ENCODE measurements around the gene AUTS2. TPM values are rescaled to one million over a fixed set of nuclear protein-coding genes. Genes with fewer than 3 reads are reported as not detected.

The AUTS2 gene
- total RNA-seq, 2 experiments from 2014 or later, result 17.5 to 23.8 TPM

- Mint-ChIP-seq H3K4me3 (no peak overlapping the region), H3K4me1 (peaks cover 41% of the 10 kb centered on the region), H3K9me3 (peaks cover 5% of the 10 kb centered on the region), H3K36me3 (peaks cover 8% of the 10 kb centered on the region), H3K27me3 (peaks cover 9% of the 10 kb centered on the region), H3K27ac (no peak overlapping the region)
- POLR2A ChIA-PET, result interaction anchor here (1.3 kb wide), 1 partner anchor 16 kb away, joined by 4 read pairs; no protein-coding TSS in a partner anchor
- ATAC-seq (ENCODE audit: low read depth) (no peak), DNase-seq (no peak)
Observed at GRCh38 chr7:70319057-70319456, 720.8 kb downstream of the AUTS2 start.

GRCh38 chr7:70321016-70321590 lies 722.8 kb downstream of the AUTS2 start:
- H3K27ac Mint-ChIP-seq, result no peak overlapping the region
- POLR2A ChIA-PET, result no interaction called here
- H3K27me3 Mint-ChIP-seq, result no peaks in the 10 kb centered on the region
- DNase-seq, result no peak
- no peaks in the 10 kb centered on the region for H3K36me3 Mint-ChIP-seq
- no peak for ATAC-seq (ENCODE audit: low read depth)
- no peaks in the 10 kb centered on the region for H3K9me3 Mint-ChIP-seq
- peaks cover 38% of the 10 kb centered on the region for H3K4me1 Mint-ChIP-seq
- no peak overlapping the region for H3K4me3 Mint-ChIP-seq

- H3K27me3 Mint-ChIP-seq, result no peaks in the 10 kb centered on the region
- ATAC-seq (ENCODE audit: low read depth), result no peak
- H3K4me3 Mint-ChIP-seq, result no peak overlapping the region
- peaks cover 23% of the 10 kb centered on the region for H3K4me1 Mint-ChIP-seq
- POLR2A ChIA-PET, result no interaction called here
- no peaks in the 10 kb centered on the region for H3K36me3 Mint-ChIP-seq
- H3K9me3 Mint-ChIP-seq, result no peaks in the 10 kb centered on the region
- no peak for DNase-seq
- H3K27ac Mint-ChIP-seq, result no peak overlapping the region
Observed at GRCh38 chr7:70322856-70323255, 724.6 kb downstream of the AUTS2 start.

- H3K27ac Mint-ChIP-seq, result no peak overlapping the region
- H3K27me3 Mint-ChIP-seq, result peaks cover 2% of the 10 kb centered on the region
- H3K36me3 Mint-ChIP-seq, result no peaks in the 10 kb centered on the region
- ATAC-seq (ENCODE audit: low read depth) (no peak), DNase-seq (no peak)
- H3K4me1 Mint-ChIP-seq, result peaks cover 2% of the 10 kb centered on the region
- POLR2A ChIA-PET, result no interaction called here
- H3K4me3 Mint-ChIP-seq, result no peak overlapping the region
- no peaks in the 10 kb centered on the region for H3K9me3 Mint-ChIP-seq
Observed at GRCh38 chr7:70325509-70326101, 727.3 kb downstream of the AUTS2 start.

- peaks cover 6% of the 10 kb centered on the region for H3K27me3 Mint-ChIP-seq
- ATAC-seq (ENCODE audit: low read depth) (no peak), DNase-seq (no peak)
- peak overlapping the region; percentile 25 for H3K4me3 Mint-ChIP-seq
- H3K9me3 Mint-ChIP-seq, result peaks cover 5% of the 10 kb centered on the region
- H3K36me3 Mint-ChIP-seq, result peaks cover 9% of the 10 kb centered on the region
- POLR2A ChIA-PET, result interaction anchor here (0.6 to 1.1 kb wide), 2 partner anchors 16 to 54 kb away, joined by 4 read pairs; no protein-coding TSS in a partner anchor
- peaks cover 19% of the 10 kb centered on the region for H3K4me1 Mint-ChIP-seq
- H3K27ac Mint-ChIP-seq, result peak overlapping the region; percentile 67
Observed at GRCh38 chr7:70334295-70334694, 736.0 kb downstream of the AUTS2 start.

- H3K27me3 Mint-ChIP-seq, result peaks cover 6% of the 10 kb centered on the region
- H3K36me3 Mint-ChIP-seq, result peaks cover 9% of the 10 kb centered on the region
- H3K4me1 Mint-ChIP-seq, result peaks cover 19% of the 10 kb centered on the region
- H3K9me3 Mint-ChIP-seq, result peaks cover 5% of the 10 kb centered on the region
- peak overlapping the region; percentile 51 for H3K4me3 Mint-ChIP-seq
- peak overlapping the region; percentile 67 for H3K27ac Mint-ChIP-seq
- ATAC-seq (ENCODE audit: low read depth) (peak; percentile 85), DNase-seq (no peak)
- POLR2A ChIA-PET, result interaction anchor here (0.6 to 1.1 kb wide), 2 partner anchors 16 to 55 kb away, joined by 4 read pairs; no protein-coding TSS in a partner anchor
Observed at GRCh38 chr7:70334871-70335270, 736.6 kb downstream of the AUTS2 start.

GRCh38 chr7:70336536-70336935 lies 738.3 kb downstream of the AUTS2 start:
- Mint-ChIP-seq H3K4me3 (no peak overlapping the region), H3K36me3 (peaks cover 5% of the 10 kb centered on the region), H3K9me3 (peaks cover 5% of the 10 kb centered on the region), H3K27me3 (peaks cover 2% of the 10 kb centered on the region), H3K27ac (no peak overlapping the region), H3K4me1 (peaks cover 19% of the 10 kb centered on the region)
- DNase-seq (no peak), ATAC-seq (ENCODE audit: low read depth) (no peak)
- POLR2A ChIA-PET, result no interaction called here

GRCh38 chr7:70338015-70338414 lies 739.7 kb downstream of the AUTS2 start:
- peaks cover 4% of the 10 kb centered on the region for H3K27me3 Mint-ChIP-seq
- H3K4me3 Mint-ChIP-seq, result no peak overlapping the region
- no peak overlapping the region for H3K27ac Mint-ChIP-seq
- peaks cover 18% of the 10 kb centered on the region for H3K4me1 Mint-ChIP-seq
- peaks cover 1% of the 10 kb centered on the region for H3K36me3 Mint-ChIP-seq
- ATAC-seq (ENCODE audit: low read depth) (no peak), DNase-seq (no peak)
- peaks cover 1% of the 10 kb centered on the region for H3K9me3 Mint-ChIP-seq
- POLR2A ChIA-PET, result no interaction called here

- H3K36me3 Mint-ChIP-seq, result peaks cover 3% of the 10 kb centered on the region
- no peaks in the 10 kb centered on the region for H3K9me3 Mint-ChIP-seq
- H3K4me1 Mint-ChIP-seq, result peaks cover 5% of the 10 kb centered on the region
- POLR2A ChIA-PET, result no interaction called here
- H3K4me3 Mint-ChIP-seq, result no peak overlapping the region
- no peak for DNase-seq
- no peak for ATAC-seq (ENCODE audit: low read depth)
- H3K27me3 Mint-ChIP-seq, result peaks cover 11% of the 10 kb centered on the region
- H3K27ac Mint-ChIP-seq, result no peak overlapping the region
Observed at GRCh38 chr7:70340236-70340635, 742.0 kb downstream of the AUTS2 start.

- Mint-ChIP-seq H3K4me3 (no peak overlapping the region), H3K9me3 (no peaks in the 10 kb centered on the region), H3K4me1 (peaks cover 3% of the 10 kb centered on the region), H3K36me3 (peaks cover 3% of the 10 kb centered on the region), H3K27ac (no peak overlapping the region), H3K27me3 (peaks cover 17% of the 10 kb centered on the region)
- DNase-seq (no peak), ATAC-seq (ENCODE audit: low read depth) (no peak)
- POLR2A ChIA-PET, result no interaction called here
Observed at GRCh38 chr7:70341446-70341845, 743.2 kb downstream of the AUTS2 start.

- no peak for DNase-seq
- peaks cover 18% of the 10 kb centered on the region for H3K27me3 Mint-ChIP-seq
- H3K4me1 Mint-ChIP-seq, result peaks cover 16% of the 10 kb centered on the region
- H3K4me3 Mint-ChIP-seq, result no peak overlapping the region
- H3K36me3 Mint-ChIP-seq, result peaks cover 3% of the 10 kb centered on the region
- H3K27ac Mint-ChIP-seq, result no peak overlapping the region
- no peaks in the 10 kb centered on the region for H3K9me3 Mint-ChIP-seq
- no peak for ATAC-seq (ENCODE audit: low read depth)
- POLR2A ChIA-PET, result no interaction called here
Observed at GRCh38 chr7:70343519-70343918, 745.2 kb downstream of the AUTS2 start.

GRCh38 chr7:70344726-70345125 lies 746.5 kb downstream of the AUTS2 start:
- peaks cover 16% of the 10 kb centered on the region for H3K4me1 Mint-ChIP-seq
- POLR2A ChIA-PET, result no interaction called here
- no peak overlapping the region for H3K4me3 Mint-ChIP-seq
- peaks cover 22% of the 10 kb centered on the region for H3K27me3 Mint-ChIP-seq
- no peaks in the 10 kb centered on the region for H3K9me3 Mint-ChIP-seq
- peaks cover 3% of the 10 kb centered on the region for H3K36me3 Mint-ChIP-seq
- no peak overlapping the region for H3K27ac Mint-ChIP-seq
- DNase-seq (no peak), ATAC-seq (ENCODE audit: low read depth) (no peak)

- H3K4me3 Mint-ChIP-seq, result no peak overlapping the region
- peaks cover 22% of the 10 kb centered on the region for H3K27me3 Mint-ChIP-seq
- H3K4me1 Mint-ChIP-seq, result peaks cover 16% of the 10 kb centered on the region
- H3K9me3 Mint-ChIP-seq, result peaks cover 4% of the 10 kb centered on the region
- POLR2A ChIA-PET, result interaction anchor here (1.0 kb wide), 1 partner anchor 34 kb away, joined by 3 read pairs; no protein-coding TSS in a partner anchor
- peak overlapping the region; percentile 1 for H3K27ac Mint-ChIP-seq
- DNase-seq, result no peak
- H3K36me3 Mint-ChIP-seq, result peaks cover 5% of the 10 kb centered on the region
- peak; percentile 66 for ATAC-seq (ENCODE audit: low read depth)
Observed at GRCh38 chr7:70346844-70347462, 748.7 kb downstream of the AUTS2 start.

Data from activated naive CD8-positive, alpha-beta T cell treated with anti-CD3 and anti-CD28 coated beads, Interleukin-2, amount 10 ng/mL, durations not matched to agents 7 days and 5 days (primary cell).